Peyer's patch (tissue), 4 donors: Measurements from ENCODE around the gene UROC1. TPM values are rescaled to one million over a fixed set of nuclear protein-coding genes. Genes with fewer than 3 reads are reported as not detected.

Source experiments
- DNase-seq, 3 donors: peaks; one replicate each; pipeline ENCODE4 v3.0.0-alpha.2; 2017 to 2019
- H3K27ac ChIP-seq, 4 donors: fragments of 200-600 bp; sonication (generic); one replicate each; pipeline ENCODE4 v1.5.1; 2016 to 2019
- H3K27me3 ChIP-seq, 2 donors: fragments of 200-600 bp; sonication (generic); one replicate each; pipeline ENCODE4 v1.5.1; 2019
- H3K36me3 ChIP-seq, 3 donors: fragments of 200-600 bp; sonication (generic); one replicate each; pipeline ENCODE4 v1.5.1; 2016 to 2019
- H3K4me1 ChIP-seq, 4 donors: fragments of 200-600 bp; sonication (generic); one replicate each; pipeline ENCODE4 v1.5.1; 2016 to 2019
- H3K4me3 ChIP-seq, 4 donors: fragments of 200-600 bp; sonication (generic); 1 replicate in 3 of 4; 2 replicates in 1 of 4; pipeline ENCODE4 v1.5.1; 2016 to 2019; ENCODE audit warnings: mild to moderate bottlenecking in 1 of 4
- H3K9me3 ChIP-seq, 4 donors: fragments of 200-600 bp; sonication (generic); one replicate each; pipeline ENCODE4 v1.5.1; 2016 to 2019; ENCODE audit warnings: mild to moderate bottlenecking in 1 of 4
- CTCF ChIP-seq, 6 experiments: fragments of 450-650 bp in 4 of 6; fragments of 200-600 bp in 2 of 6; sonication (generic) in 1 of 6; IDR thresholded peaks; one replicate each; pipeline ENCODE4 v1.5.1; 2017 to 2019; ENCODE audit warnings: antibody characterized with exemption in 6 of 6, mild to moderate bottlenecking in 3 of 6, moderate library complexity in 1 of 6
- POLR2A ChIP-seq, 2 donors: fragments of 450-650 bp; IDR thresholded peaks; one replicate each; pipeline ENCODE4 v1.5.1; 2017; ENCODE audit warnings: antibody characterized with exemption in 2 of 2, mild to moderate bottlenecking in 2 of 2, moderate library complexity in 2 of 2
- total RNA-seq, 4 donors: library from RNA; depleted of rRNA; stranded (reverse); fragments of >200 nt; gene quantifications; one replicate each; pipeline ENCODE4 v1.1.0, GENCODE V29; 2016

Gene UROC1
- total RNA-seq, 4 donors from 2014 or later = not detected

GRCh38 chr3:126484148-126484547 is 33.4 kb downstream of the UROC1 start:
- H3K27me3 ChIP-seq = no peaks in the 10 kb centered on the region
- no peaks in the 10 kb centered on the region for H3K36me3 ChIP-seq
- no peak for DNase-seq
- no peaks in the 10 kb centered on the region for H3K9me3 ChIP-seq
- no peak overlapping the region for H3K27ac ChIP-seq
- H3K4me3 ChIP-seq = no peak overlapping the region
- H3K4me1 ChIP-seq = peaks cover 0 to 4% (median 0%) of the 10 kb centered on the region in 4 donors
- TF ChIP-seq CTCF (IDR thresholded peaks at IDR 0.05) = no peak

- Histone ChIP-seq H3K36me3 (no peaks in the 10 kb centered on the region), H3K4me3 (no peak overlapping the region), H3K27me3 (no peaks in the 10 kb centered on the region), H3K27ac (no peak overlapping the region), H3K9me3 (no peaks in the 10 kb centered on the region), H3K4me1 (peaks cover 0 to 4% (median 0%) of the 10 kb centered on the region in 4 donors)
- TF ChIP-seq POLR2A (IDR thresholded peaks at IDR 0.05) (no peak), CTCF (IDR thresholded peaks at IDR 0.05) (no peak)
- DNase-seq = no peak
Observed at GRCh38 chr3:126483321-126483761, 34.2 kb downstream of the UROC1 start.

- H3K27ac ChIP-seq = no peak overlapping the region
- H3K36me3 ChIP-seq = no peaks in the 10 kb centered on the region
- H3K27me3 ChIP-seq = no peaks in the 10 kb centered on the region
- H3K9me3 ChIP-seq = no peaks in the 10 kb centered on the region
- H3K4me3 ChIP-seq = no peak overlapping the region
- no peak for DNase-seq
- H3K4me1 ChIP-seq = peaks cover 0 to 4% (median 0%) of the 10 kb centered on the region in 4 donors
- TF ChIP-seq CTCF (IDR thresholded peaks at IDR 0.05) (no peak), POLR2A (IDR thresholded peaks at IDR 0.05) (no peak)
Observed at GRCh38 chr3:126482503-126483255, 34.9 kb downstream of the UROC1 start.

- Histone ChIP-seq H3K4me1 (peaks cover 0 to 6% (median 0%) of the 10 kb centered on the region in 4 donors), H3K36me3 (no peaks in the 10 kb centered on the region), H3K9me3 (no peaks in the 10 kb centered on the region), H3K4me3 (no peak overlapping the region), H3K27me3 (no peaks in the 10 kb centered on the region), H3K27ac (no peak overlapping the region)
- DNase-seq = peak in 2 of 3 donors; percentile 74 to 83
- TF ChIP-seq CTCF (IDR thresholded peaks at IDR 0.05) = no peak
- TF ChIP-seq POLR2A (IDR thresholded peaks at IDR 0.05) = no peak
Observed at GRCh38 chr3:126481808-126482502, 35.6 kb downstream of the UROC1 start.

- no peak for DNase-seq
- peaks cover 0 to 8% (median 0%) of the 10 kb centered on the region in 4 donors for H3K4me1 ChIP-seq
- TF ChIP-seq CTCF (IDR thresholded peaks at IDR 0.05) (no peak), POLR2A (IDR thresholded peaks at IDR 0.05) (no peak)
- H3K9me3 ChIP-seq = no peaks in the 10 kb centered on the region
- H3K27me3 ChIP-seq = no peaks in the 10 kb centered on the region
- no peak overlapping the region for H3K4me3 ChIP-seq
- no peak overlapping the region for H3K27ac ChIP-seq
- H3K36me3 ChIP-seq = no peaks in the 10 kb centered on the region
Observed at GRCh38 chr3:126480861-126481260, 36.7 kb downstream of the UROC1 start.
